Esophagus squamous epithelium (tissue), 4 donors: ENCODE results near the gene PRDM12.

Experiments
- POLR2A ChIP-seq, 4 donors: fragments of 450-650 bp; IDR thresholded peaks; one replicate each; pipeline ENCODE4 v1.6.1; 2017; ENCODE audit warnings: antibody characterized with exemption in 4 of 4, mild to moderate bottlenecking in 4 of 4, moderate library complexity in 3 of 4
- TF ChIP-seq, protein P1 (sequence below), 6 experiments: fragments of 450-650 bp in 4 of 6; fragments of 200-600 bp in 2 of 6; sonication (generic) in 2 of 6; IDR thresholded peaks; one replicate each; pipeline ENCODE4 v1.5.1; 2016 to 2019; ENCODE audit warnings: antibody characterized with exemption in 6 of 6, mild to moderate bottlenecking in 4 of 6, moderate library complexity in 4 of 6

DNA sequence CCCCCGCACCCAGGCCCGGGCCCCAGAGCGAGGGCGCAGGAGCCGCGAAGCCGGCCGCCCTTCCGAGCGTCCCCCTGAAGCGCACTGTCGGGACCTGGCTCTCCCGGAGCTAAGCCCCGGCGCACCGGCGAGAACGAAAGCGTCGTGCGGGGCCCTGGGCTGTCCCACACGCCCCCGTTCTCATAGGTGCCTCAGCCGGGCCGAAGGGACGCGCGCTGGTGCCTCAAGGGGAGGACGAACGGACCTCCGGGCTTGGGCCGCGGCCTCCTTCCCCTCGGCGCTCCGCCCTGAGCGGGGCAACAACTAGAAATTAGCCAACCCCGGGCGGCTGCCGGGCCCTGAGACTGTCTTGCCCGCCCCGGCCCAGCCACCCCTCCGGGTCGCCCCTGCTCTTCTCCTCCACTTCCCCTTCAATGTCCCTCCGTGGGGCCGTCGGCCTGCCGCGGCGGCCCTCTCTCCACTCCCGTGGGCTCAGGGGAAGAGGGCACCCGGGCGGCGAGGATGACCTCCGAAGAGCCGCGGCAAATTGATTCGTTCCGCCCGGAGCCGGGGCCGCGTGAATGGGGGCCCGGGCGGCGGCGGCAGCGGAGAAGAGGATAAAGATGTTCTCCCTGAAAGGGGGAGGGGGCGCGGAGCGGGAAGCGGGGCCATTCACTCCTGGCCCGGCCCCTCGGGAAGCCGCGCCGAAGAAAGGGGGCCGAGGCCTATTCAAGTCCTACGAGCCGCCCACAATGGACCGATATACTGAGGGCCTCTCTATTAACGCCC, 3.5 kb upstream of the PRDM12 start:
- TF ChIP-seq, protein P1, sequence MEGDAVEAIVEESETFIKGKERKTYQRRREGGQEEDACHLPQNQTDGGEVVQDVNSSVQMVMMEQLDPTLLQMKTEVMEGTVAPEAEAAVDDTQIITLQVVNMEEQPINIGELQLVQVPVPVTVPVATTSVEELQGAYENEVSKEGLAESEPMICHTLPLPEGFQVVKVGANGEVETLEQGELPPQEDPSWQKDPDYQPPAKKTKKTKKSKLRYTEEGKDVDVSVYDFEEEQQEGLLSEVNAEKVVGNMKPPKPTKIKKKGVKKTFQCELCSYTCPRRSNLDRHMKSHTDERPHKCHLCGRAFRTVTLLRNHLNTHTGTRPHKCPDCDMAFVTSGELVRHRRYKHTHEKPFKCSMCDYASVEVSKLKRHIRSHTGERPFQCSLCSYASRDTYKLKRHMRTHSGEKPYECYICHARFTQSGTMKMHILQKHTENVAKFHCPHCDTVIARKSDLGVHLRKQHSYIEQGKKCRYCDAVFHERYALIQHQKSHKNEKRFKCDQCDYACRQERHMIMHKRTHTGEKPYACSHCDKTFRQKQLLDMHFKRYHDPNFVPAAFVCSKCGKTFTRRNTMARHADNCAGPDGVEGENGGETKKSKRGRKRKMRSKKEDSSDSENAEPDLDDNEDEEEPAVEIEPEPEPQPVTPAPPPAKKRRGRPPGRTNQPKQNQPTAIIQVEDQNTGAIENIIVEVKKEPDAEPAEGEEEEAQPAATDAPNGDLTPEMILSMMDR (IDR thresholded peaks at IDR 0.05), result no peak
- TF ChIP-seq POLR2A (IDR thresholded peaks at IDR 0.05), result no peak
